Naive thymus-derived CD8-positive, alpha-beta T cell (primary cell): ENCODE data around the gene RASA2. TPM values are rescaled to one million over a fixed set of nuclear protein-coding genes. Genes with fewer than 3 reads are reported as not detected.
"Not testable (repeated sequence)": the region's sequence is repeated elsewhere in the genome, so short reads cannot be mapped to it uniquely, and the experiment has no call there.

Experiments used
- ATAC-seq, 2 donors: fragments of 150-1000 bp; cut with Tn5 transposase in 1 of 2; sonication (Bioruptor Pico), chemical (Tn5 transposase) in 1 of 2; 1 replicate in 1 of 2; 2 replicates in 1 of 2; pipeline ENCODE4 v1.10.0; 2021; ENCODE audit warnings: mild to moderate bottlenecking in 2 of 2, moderate library complexity in 2 of 2
- POLR2A ChIA-PET: fragments of 350-600 bp; sonication (Branson Sonifier 250); formaldehyde crosslinking; loops from one replicate; lab custom pipeline; 2021; ENCODE audit warnings: antibody characterized with exemption; lab: Charles Lee
- DNase-seq, 10 donors: peaks; one replicate each; pipeline versions ENCODE4 v3.0.0 to v3.0.0-alpha.2; 2020 to 2022
- H3K27ac Mint-ChIP-seq, 10 donors: one replicate each; pipeline ENCODE4 v1.8.0; 2020 to 2022; ENCODE audit warnings: mild to moderate bottlenecking in 10 of 10, mixed read lengths in 10 of 10, moderate library complexity in 4 of 10, inconsistent platforms in 1 of 10
- H3K27me3 Mint-ChIP-seq, 5 donors: one replicate each; pipeline ENCODE4 v1.8.0; 2021 to 2022; ENCODE audit warnings: mixed read lengths in 5 of 5
- H3K36me3 Mint-ChIP-seq, 3 donors: one replicate each; pipeline ENCODE4 v1.8.0; 2020 to 2022; ENCODE audit warnings: mixed read lengths in 3 of 3, mild to moderate bottlenecking in 2 of 3, inconsistent platforms in 1 of 3
- H3K4me1 Mint-ChIP-seq, 4 donors: one replicate each; pipeline ENCODE4 v1.8.0; 2021 to 2022; ENCODE audit warnings: mixed read lengths in 4 of 4
- H3K4me3 Mint-ChIP-seq, 10 donors: one replicate each; pipeline ENCODE4 v1.8.0; 2020 to 2022; ENCODE audit warnings: mild to moderate bottlenecking in 10 of 10, mixed read lengths in 10 of 10, moderate library complexity in 6 of 10, inconsistent platforms in 1 of 10
- H3K9me3 Mint-ChIP-seq, 9 donors: one replicate each; pipeline ENCODE4 v1.8.0; 2020 to 2022; ENCODE audit warnings: mixed read lengths in 9 of 9, mild to moderate bottlenecking in 3 of 9, inconsistent platforms in 1 of 9, moderate library complexity in 1 of 9
- polyA plus RNA-seq, 3 donors: library from polyadenylated mRNA; unstranded; fragments of 300-500 nt; fragmentation: Illumina TruSeq; gene quantifications; one replicate each; pipeline ENCODE4 v1.2.3, GENCODE V29; 2021
- total RNA-seq, 8 experiments: library from RNA in 2 of 8; stranded (reverse) in 2 of 8; gene quantifications; one replicate each; pipeline ENCODE4 v1.2.3 and lab custom pipeline; 2021 to 2026

The RASA2 gene
- total and polyA plus RNA-seq, 5 experiments from 2014 or later: 55.0 to 124 (median 66.8) TPM

DNA sequence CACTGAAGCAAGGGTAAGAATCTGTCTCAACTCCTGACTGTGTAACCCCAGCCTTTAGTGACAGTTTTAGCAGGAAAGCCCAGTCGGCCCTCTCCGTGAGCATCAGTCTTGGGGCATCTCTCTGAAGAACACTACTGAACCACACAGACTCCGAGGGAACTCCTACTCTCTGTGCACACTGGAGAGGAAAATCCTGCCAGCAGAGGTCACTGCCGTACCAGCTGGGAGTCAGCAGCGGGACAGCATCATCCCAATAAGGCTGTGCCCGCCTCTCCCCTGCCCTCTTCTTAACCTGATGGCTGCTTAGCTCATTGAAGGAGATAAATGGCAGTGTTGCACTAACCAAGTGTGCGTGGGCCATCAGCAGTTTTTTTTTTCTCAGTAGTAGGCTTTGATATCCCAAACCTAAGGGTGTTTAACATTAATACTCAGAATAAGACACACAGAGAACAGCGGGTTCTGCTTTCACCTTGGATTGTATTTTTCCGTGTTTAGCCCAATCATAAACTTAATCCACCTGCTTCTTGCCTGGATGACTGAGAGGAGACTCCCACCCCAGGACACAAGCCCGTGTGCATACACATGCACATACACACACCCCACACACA, 26.6 kb upstream of the RASA2 start:
- Mint-ChIP-seq H3K36me3 (peaks cover 0 to 5% (median 0%) of the 10 kb centered on the region in 3 donors), H3K4me3 (no peak overlapping the region), H3K27ac (peak overlapping the region in 2 of 10 donors; percentile 39 to 66), H3K9me3 (peaks cover 0 to 11% (median 3%) of the 10 kb centered on the region in 9 donors), H3K4me1 (peaks cover 4 to 10% (median 8%) of the 10 kb centered on the region in 4 donors), H3K27me3 (no peaks in the 10 kb centered on the region)
- POLR2A ChIA-PET: interaction anchor here (1.0 to 1.5 kb wide), 4 partner anchors 27 to 336 kb away, joined by 3 to 4 read pairs (median 3); no protein-coding TSS in a partner anchor
- ATAC-seq: peak; percentile 100
- DNase-seq: peak; percentile 74 to 92 (median 84)

DNA sequence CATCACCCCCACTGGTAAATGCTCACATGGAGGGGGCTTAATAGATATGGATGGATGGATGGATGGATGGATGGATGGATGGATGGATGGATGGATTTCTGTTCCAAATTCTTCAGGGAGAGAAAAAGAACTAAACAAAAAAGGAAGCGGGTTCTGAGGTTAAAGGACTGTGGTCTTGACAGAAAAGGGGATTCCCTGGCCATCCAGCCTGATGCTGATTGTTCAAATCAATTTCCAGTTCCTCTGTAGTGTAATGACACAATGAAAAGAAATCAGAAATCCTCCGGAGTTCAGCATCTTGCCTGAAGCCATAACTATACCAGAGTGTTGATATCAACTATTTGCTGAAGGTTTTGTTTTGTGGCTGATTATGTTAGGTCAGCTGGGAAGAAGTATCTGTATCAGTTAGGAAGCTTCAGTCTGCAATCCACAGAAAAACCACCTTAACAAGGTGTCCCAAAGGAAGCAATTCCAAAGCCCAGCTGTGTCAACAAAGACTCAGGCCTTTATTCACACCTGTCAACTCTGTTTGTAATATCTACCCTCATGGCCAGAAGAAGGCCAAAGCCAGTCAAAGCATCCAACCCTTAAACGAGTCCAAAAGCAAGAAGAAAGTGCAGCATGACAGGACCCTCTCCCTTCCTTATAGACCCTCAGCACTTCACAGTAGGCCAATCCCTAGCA, 24.5 kb upstream of the RASA2 start:
- Mint-ChIP-seq H3K27me3 (no peaks in the 10 kb centered on the region), H3K9me3 (peaks cover 0 to 11% (median 3%) of the 10 kb centered on the region in 9 donors), H3K4me1 (peaks cover 4 to 10% (median 7%) of the 10 kb centered on the region in 4 donors), H3K36me3 (peaks cover 0 to 5% (median 0%) of the 10 kb centered on the region in 3 donors), H3K27ac (peak overlapping the region in 2 of 10 donors; percentile 27 to 40), H3K4me3 (no peak overlapping the region)
- ATAC-seq (no peak), DNase-seq (no peak)
- POLR2A ChIA-PET: no interaction called here

DNA sequence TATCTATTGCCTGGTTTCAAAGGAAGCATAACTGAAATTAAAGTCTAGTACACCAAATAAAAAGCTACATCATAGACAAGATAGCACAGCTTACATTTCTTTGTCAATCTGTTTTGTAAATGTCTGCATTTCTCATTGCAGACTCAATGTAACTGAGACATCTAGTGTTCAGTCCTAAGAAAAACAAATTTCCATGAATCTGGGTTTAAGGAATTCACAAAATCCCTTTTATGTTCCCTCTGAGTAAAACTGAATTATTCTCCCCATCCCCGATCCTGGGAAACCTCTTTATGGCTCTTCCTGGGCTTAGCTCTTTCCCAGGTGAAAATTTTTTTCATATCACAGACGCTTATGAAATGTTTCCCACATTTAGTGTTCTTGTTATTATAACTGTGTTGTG, 21.6 kb upstream of the RASA2 start:
- DNase-seq (no peak), ATAC-seq (no peak)
- H3K27me3 Mint-ChIP-seq: no peaks in the 10 kb centered on the region
- POLR2A ChIA-PET: interaction anchor here (0.7 kb wide), 1 partner anchor 146 kb away, joined by 4 read pairs; no protein-coding TSS in a partner anchor
- peaks cover 0 to 11% (median 5%) of the 10 kb centered on the region in 9 donors for H3K9me3 Mint-ChIP-seq
- H3K27ac Mint-ChIP-seq: no peak overlapping the region
- H3K4me1 Mint-ChIP-seq: peaks cover under 1 to 9% (median 3%) of the 10 kb centered on the region in 4 donors
- H3K36me3 Mint-ChIP-seq: peaks cover 0 to 5% (median 0%) of the 10 kb centered on the region in 3 donors
- H3K4me3 Mint-ChIP-seq: no peak overlapping the region

DNA sequence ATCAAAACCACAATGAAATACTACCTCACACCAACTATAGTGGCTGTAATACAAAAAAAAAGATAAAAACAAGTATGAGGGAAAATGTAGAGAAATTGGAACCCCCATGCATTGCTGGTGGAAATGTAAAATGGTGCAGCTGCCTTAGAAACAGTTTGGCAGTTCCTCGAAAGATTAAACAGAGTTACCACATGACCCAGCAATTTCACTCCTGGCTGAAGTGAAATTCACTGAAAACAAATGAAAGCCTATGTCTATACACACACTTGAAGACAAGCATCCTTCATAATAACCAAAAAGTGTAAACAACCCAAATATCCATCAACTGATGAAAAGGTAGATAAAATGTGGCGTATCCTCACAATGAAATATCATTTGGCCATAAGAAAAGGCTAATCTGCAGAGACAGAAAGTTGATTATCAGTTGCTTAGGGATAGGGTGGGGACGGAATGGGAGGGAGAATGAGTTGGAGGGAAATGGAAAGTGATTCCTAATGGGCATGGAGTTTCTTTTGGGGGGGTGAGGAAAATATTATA, 20.1 kb upstream of the RASA2 start:
- H3K27me3 Mint-ChIP-seq: no peaks in the 10 kb centered on the region
- H3K4me1 Mint-ChIP-seq: peaks cover 0 to 5% (median 0%) of the 10 kb centered on the region in 4 donors
- DNase-seq: no peak
- POLR2A ChIA-PET: no interaction called here
- peaks cover 0 to 11% (median 5%) of the 10 kb centered on the region in 9 donors for H3K9me3 Mint-ChIP-seq
- no peak overlapping the region for H3K4me3 Mint-ChIP-seq
- no peak overlapping the region for H3K27ac Mint-ChIP-seq
- H3K36me3 Mint-ChIP-seq: peaks cover 0 to 5% (median 0%) of the 10 kb centered on the region in 3 donors
- no peak for ATAC-seq

DNA sequence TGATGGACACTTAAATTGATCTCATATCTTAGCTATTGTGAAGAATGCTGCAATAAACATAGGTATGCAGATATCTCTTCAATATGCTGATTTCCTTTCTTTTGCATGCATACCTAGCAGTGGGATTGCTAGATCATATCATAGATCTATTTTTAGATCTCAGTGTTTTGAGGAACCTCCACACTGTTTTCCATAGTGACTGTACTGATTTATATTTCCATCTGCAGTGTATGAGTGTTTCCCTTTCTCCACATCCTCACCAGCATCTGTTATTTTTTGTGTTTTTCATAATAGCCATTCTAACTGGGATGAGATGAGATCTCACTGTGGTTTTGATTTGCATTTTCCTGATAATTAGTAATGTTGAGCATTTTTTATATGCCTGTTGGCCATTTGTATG, 17.1 kb upstream of the RASA2 start:
- Mint-ChIP-seq H3K9me3 (peaks cover 0 to 5% (median 2%) of the 10 kb centered on the region in 9 donors), H3K4me1 (peaks cover under 1 to 6% (median 3%) of the 10 kb centered on the region in 4 donors), H3K27ac (peak overlapping the region in 1 of 10 donors; percentile 5), H3K4me3 (no peak overlapping the region), H3K27me3 (no peaks in the 10 kb centered on the region), H3K36me3 (no peaks in the 10 kb centered on the region)
- POLR2A ChIA-PET: interaction anchor here (0.6 kb wide), 1 partner anchor 118 kb away, joined by 3 read pairs; no protein-coding TSS in a partner anchor
- DNase-seq: no peak
- no peak for ATAC-seq

DNA sequence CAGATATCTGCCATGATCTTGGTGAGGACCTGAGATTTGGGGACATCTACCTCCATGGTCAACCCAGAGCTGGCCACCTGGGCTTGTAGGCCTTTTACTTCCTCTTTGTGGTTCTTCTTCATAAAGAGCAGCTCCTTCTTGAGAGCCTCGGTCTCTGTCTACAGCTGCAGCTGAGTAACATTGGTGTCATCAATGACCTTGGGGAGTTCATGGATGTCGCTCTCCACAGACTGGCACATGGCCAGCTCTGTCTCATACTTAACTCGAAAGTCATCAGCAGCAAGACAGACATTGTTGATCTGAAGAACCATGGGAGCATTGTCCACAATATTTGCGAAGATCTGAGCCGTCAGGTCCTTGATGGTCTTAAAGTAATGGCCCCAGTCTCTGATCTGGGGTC, 15.7 kb upstream of the RASA2 start:
- no peak for ATAC-seq
- Mint-ChIP-seq H3K36me3 (no peaks in the 10 kb centered on the region), H3K27me3 (no peaks in the 10 kb centered on the region), H3K4me3 (no peak overlapping the region), H3K4me1 (peaks cover 12 to 20% (median 17%) of the 10 kb centered on the region in 4 donors), H3K9me3 (peaks cover 0 to 3% (median 0%) of the 10 kb centered on the region in 9 donors), H3K27ac (no peak overlapping the region)
- DNase-seq: no peak
- POLR2A ChIA-PET: interaction anchor here (0.6 to 0.9 kb wide), 2 partner anchors 15 to 158 kb away, joined by 3 to 4 read pairs; no protein-coding TSS in a partner anchor

DNA sequence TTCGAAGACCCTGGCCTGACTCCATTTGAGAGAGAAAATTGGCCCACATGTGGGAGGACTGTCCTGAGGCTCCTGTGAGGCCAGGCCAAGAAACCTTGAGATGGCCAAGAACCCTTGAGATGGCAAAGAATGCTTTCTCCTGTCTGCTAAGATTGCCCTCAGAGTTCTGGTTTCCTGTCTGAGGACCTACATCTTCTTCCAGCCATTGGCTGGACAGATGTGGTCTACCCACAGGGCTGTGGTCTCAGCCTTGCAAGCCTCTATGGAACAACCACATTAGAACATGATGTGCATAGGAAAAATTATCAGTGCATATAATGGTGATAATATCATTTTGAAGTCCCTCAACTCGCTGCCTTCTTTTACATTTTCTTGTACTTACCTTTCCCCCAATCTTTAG, 10.8 kb upstream of the RASA2 start:
- Mint-ChIP-seq H3K36me3 (no peaks in the 10 kb centered on the region), H3K27me3 (no peaks in the 10 kb centered on the region), H3K9me3 (no peaks in the 10 kb centered on the region), H3K4me3 (peak overlapping the region in 7 of 10 donors; percentile 34 to 61 (median 56)), H3K4me1 (peaks cover 31 to 48% (median 47%) of the 10 kb centered on the region in 4 donors), H3K27ac (peak overlapping the region; percentile 45 to 90 (median 62))
- POLR2A ChIA-PET: interaction anchor here (0.7 to 1.2 kb wide), 2 partner anchors 12 to 15 kb away, joined by 3 to 4 read pairs; no protein-coding TSS in a partner anchor
- peak; percentile 40 to 68 for ATAC-seq
- DNase-seq: peak in 2 of 10 donors; percentile 18 to 39

DNA sequence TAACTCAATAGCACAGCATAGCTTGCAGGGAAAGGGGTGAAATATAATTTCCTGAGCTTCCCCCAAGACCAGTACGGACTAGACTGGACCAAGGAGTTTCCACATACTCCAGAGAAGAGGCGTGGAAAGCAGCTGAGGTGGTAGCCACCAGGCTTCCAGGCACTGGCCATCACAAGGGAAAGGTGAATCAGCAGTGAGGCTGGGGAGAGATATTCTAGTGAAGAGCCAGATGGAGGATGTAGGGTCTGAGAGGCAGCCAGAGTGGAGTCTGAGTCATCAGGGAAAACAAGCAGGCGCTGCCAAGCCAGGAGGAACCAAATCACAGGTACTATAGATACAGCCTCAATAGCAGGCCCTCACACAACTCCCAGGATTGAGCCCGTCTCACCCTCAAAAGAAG, 9.6 kb upstream of the RASA2 start:
- Mint-ChIP-seq H3K4me3 (no peak overlapping the region), H3K27ac (peak overlapping the region in 4 of 10 donors; percentile 24 to 90 (median 38)), H3K27me3 (no peaks in the 10 kb centered on the region), H3K9me3 (no peaks in the 10 kb centered on the region), H3K4me1 (peaks cover 31 to 48% (median 47%) of the 10 kb centered on the region in 4 donors), H3K36me3 (no peaks in the 10 kb centered on the region)
- POLR2A ChIA-PET: interaction anchor here (1.2 to 2.4 kb wide), 4 partner anchors 9 to 83 kb away, joined by 4 to 12 read pairs (median 6); partner anchors contain the start of gene RASA2
- no peak for DNase-seq
- no peak for ATAC-seq

DNA sequence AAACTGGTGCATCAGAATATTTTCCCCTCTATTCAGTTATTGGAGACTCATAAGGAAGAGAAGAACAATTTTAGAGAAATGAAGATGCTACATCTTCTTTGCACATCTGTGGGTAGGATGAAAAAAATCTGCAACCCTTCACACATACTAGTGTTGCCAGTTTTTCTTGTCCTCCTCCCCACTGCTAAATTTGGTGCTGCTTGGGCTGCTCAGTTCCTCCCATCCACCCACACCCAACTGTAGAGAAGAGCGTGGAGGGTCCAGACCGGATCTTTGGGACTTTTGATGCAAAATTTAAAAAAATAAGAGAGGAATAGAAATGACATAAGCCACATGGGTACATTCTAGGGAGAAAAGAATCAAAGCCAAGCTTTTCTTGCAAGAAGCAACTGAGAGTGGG, 8.7 kb upstream of the RASA2 start:
- Mint-ChIP-seq H3K4me1 (peaks cover 31 to 49% (median 48%) of the 10 kb centered on the region in 4 donors), H3K27ac (peak overlapping the region in 6 of 10 donors; percentile 6 to 71 (median 52)), H3K36me3 (no peaks in the 10 kb centered on the region), H3K4me3 (peak overlapping the region in 3 of 10 donors; percentile 9 to 74 (median 13)), H3K27me3 (no peaks in the 10 kb centered on the region), H3K9me3 (no peaks in the 10 kb centered on the region)
- ATAC-seq (no peak), DNase-seq (no peak)
- POLR2A ChIA-PET: interaction anchor here (1.4 to 2.4 kb wide), 2 partner anchors 8 to 9 kb away, joined by 5 to 12 read pairs; partner anchors contain the start of gene RASA2

DNA sequence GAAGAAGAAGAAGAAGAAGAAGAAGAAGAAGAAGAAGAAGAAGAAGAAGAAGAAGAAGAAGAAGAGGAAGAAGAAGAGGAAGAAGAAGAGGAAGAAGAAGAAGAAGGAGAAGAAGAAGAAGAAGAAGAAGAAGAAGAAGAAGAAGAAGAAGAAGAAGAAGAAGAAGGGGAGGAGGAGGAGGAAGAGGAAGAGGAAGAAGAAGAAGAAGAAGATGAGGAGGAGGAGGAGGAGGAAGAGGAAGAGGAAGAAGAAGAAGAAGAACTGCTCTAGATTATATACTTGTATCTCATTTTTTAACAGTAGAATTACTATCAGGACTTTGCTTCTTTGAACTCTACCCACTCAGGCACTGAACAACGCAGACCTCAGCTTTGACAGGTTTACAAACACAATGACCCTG, 8.0 kb upstream of the RASA2 start:
- POLR2A ChIA-PET: interaction anchor here (1.4 to 2.4 kb wide), 2 partner anchors 9 to 20 kb away, joined by 3 to 12 read pairs; partner anchors contain the start of gene RASA2
- Mint-ChIP-seq H3K4me1 (peaks cover 35 to 54% (median 51%) of the 10 kb centered on the region in 4 donors), H3K27ac (peak overlapping the region in 2 of 10 donors; percentile 6 to 71)
- H3K9me3 Mint-ChIP-seq, H3K27me3 Mint-ChIP-seq, H3K4me3 Mint-ChIP-seq, DNase-seq, ATAC-seq, H3K36me3 Mint-ChIP-seq: not testable (repeated sequence)

DNA sequence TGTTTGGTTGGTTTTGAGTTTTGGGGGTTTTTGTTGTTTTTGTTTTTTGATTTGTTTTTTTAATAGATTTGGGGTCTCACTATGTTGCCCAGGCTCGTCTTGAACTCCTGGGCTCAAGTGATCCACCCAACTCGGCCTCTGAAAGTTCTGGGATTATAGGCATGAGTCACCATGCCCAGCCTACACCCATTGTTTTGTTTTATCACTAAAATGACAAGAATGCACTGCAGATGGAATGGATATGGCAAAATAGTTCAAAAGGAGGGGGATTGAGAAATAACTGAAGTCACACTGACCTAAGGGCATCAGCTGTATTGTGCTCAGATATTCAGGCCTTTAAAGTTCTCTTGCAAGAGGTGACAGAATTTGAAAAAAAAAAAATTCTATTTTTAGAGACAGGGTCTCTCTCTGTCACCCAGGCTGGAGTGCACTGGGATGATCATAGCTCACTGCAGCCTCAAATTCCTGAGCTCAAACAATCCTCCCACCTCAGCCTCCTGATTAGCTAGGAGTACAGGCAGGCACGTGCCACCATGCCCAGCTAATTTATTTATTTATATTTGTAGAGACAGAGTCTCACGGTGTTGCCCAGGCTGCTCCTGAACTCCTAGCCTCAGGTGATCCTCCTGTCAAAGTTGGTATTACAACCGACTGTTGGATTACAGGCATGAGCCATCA, 4.4 kb upstream of the RASA2 start:
- H3K27ac Mint-ChIP-seq: no peak overlapping the region
- ATAC-seq (no peak), DNase-seq (no peak)
- no peaks in the 10 kb centered on the region for H3K36me3 Mint-ChIP-seq
- H3K4me1 Mint-ChIP-seq: peaks cover 29 to 51% (median 46%) of the 10 kb centered on the region in 4 donors
- no peaks in the 10 kb centered on the region for H3K27me3 Mint-ChIP-seq
- no peak overlapping the region for H3K4me3 Mint-ChIP-seq
- POLR2A ChIA-PET: no interaction called here
- no peaks in the 10 kb centered on the region for H3K9me3 Mint-ChIP-seq
